Measurements from ENCODE around the gene EMILIN1.
"Not testable (repeated sequence)": the region's sequence is repeated elsewhere in the genome, so short reads cannot be mapped to it uniquely, and the experiment has no call there.

Gene EMILIN1

GRCh38 chr2:27053776-27054175 lies 24.6 kb upstream of the EMILIN1 start:
- in situ Hi-C loops (cut with MboI; ENCODE audit: low sequenced_read_pairs) = no loop called here

GRCh38 chr2:27054721-27055120 lies 23.7 kb upstream of the EMILIN1 start:
- in situ Hi-C loops (cut with MboI; ENCODE audit: low sequenced_read_pairs) = no loop called here

- in situ Hi-C loops (cut with MboI; ENCODE audit: low sequenced_read_pairs) = no loop called here
Measured at GRCh38 chr2:27057184-27057583, 21.2 kb upstream of the EMILIN1 start.

GRCh38 chr2:27058210-27058609 lies 20.2 kb upstream of the EMILIN1 start:
- in situ Hi-C loops (cut with MboI; ENCODE audit: low sequenced_read_pairs) = no loop called here

- in situ Hi-C loops (cut with MboI; ENCODE audit: low sequenced_read_pairs) = no loop called here
Measured at GRCh38 chr2:27059141-27059820, 19.1 kb upstream of the EMILIN1 start.

GRCh38 chr2:27060323-27060722 lies 18.1 kb upstream of the EMILIN1 start:
- in situ Hi-C loops (cut with MboI; ENCODE audit: low sequenced_read_pairs) = no loop called here

- in situ Hi-C loops (cut with MboI; ENCODE audit: low sequenced_read_pairs) = no loop called here
Measured at GRCh38 chr2:27065128-27065527, 13.3 kb upstream of the EMILIN1 start.

- in situ Hi-C loops (cut with MboI; ENCODE audit: low sequenced_read_pairs) = no loop called here
Measured at GRCh38 chr2:27067385-27067784, 11.0 kb upstream of the EMILIN1 start.

- in situ Hi-C loops (cut with MboI; ENCODE audit: low sequenced_read_pairs) = no loop called here
Measured at GRCh38 chr2:27069436-27069835, 9.0 kb upstream of the EMILIN1 start.

- in situ Hi-C loops (cut with MboI; ENCODE audit: low sequenced_read_pairs) = no loop called here
Measured at GRCh38 chr2:27069961-27070618, 8.3 kb upstream of the EMILIN1 start.

GRCh38 chr2:27070653-27071276 lies 7.7 kb upstream of the EMILIN1 start:
- in situ Hi-C loops (cut with MboI; ENCODE audit: low sequenced_read_pairs) = no loop called here

- in situ Hi-C loops (cut with MboI; ENCODE audit: low sequenced_read_pairs) = no loop called here
Measured at GRCh38 chr2:27071277-27071989, 7.0 kb upstream of the EMILIN1 start, which contains the start of gene OST4. TSS of gene OST4 (minus strand) at chr2:27071654.

GRCh38 chr2:27071990-27072830 lies 6.2 kb upstream of the EMILIN1 start:
- in situ Hi-C loops (cut with MboI; ENCODE audit: low sequenced_read_pairs) = no loop called here

- in situ Hi-C loops (cut with MboI; ENCODE audit: low sequenced_read_pairs) = no loop called here
Measured at GRCh38 chr2:27072920-27073319, 5.5 kb upstream of the EMILIN1 start.

GRCh38 chr2:27073782-27074181 lies 4.6 kb upstream of the EMILIN1 start:
- in situ Hi-C loops (cut with MboI; ENCODE audit: low sequenced_read_pairs) = no loop called here

GRCh38 chr2:27074738-27075565 lies 3.5 kb upstream of the EMILIN1 start:
- in situ Hi-C loops (cut with MboI; ENCODE audit: low sequenced_read_pairs) = no loop called here

- in situ Hi-C loops (cut with MboI; ENCODE audit: low sequenced_read_pairs) = not testable (repeated sequence)
Measured at GRCh38 chr2:27075566-27075871, 2.9 kb upstream of the EMILIN1 start.

GRCh38 chr2:27076323-27076722 lies 2.1 kb upstream of the EMILIN1 start:
- in situ Hi-C loops (cut with MboI; ENCODE audit: low sequenced_read_pairs) = no loop called here

GRCh38 chr2:27077231-27077630 lies 1.2 kb upstream of the EMILIN1 start:
- in situ Hi-C loops (cut with MboI; ENCODE audit: low sequenced_read_pairs) = no loop called here

Measured in hTERT RPE-1 (cell line).